Measurements from ENCODE around the gene RNF181.

The RNF181 gene, protein sequence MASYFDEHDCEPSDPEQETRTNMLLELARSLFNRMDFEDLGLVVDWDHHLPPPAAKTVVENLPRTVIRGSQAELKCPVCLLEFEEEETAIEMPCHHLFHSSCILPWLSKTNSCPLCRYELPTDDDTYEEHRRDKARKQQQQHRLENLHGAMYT

GRCh38 chr2:85595301-85596025, at the start of gene RNF181:
Gene RNF181, plus strand, starts transcription at chr2:85595745. Its CDS starts 19 bp downstream, at chr2:85595764.
- H3K4me3 ChIP-seq (ENCODE audit: low read depth, low read length) = peak within 1 kb of the TSS; percentile 95
- H3K4me1 ChIP-seq (ENCODE audit: control insufficient read depth, insufficient read depth, low read length) = no peaks in the 10 kb centered on the region; the same call in 1 of the 2 replicates
- H3K27me3 ChIP-seq (ENCODE audit: control insufficient read depth, insufficient read depth, low read length) = no peaks in the 10 kb centered on the region
- peak within 1 kb of the TSS; percentile 42; the same call in 1 of the 2 replicates for H3K27ac ChIP-seq (ENCODE audit: low read depth, low read length)
- peak within 1 kb of the TSS; percentile 90 for H3K9ac ChIP-seq (ENCODE audit: low read length)
- peaks cover 32% of the 10 kb centered on the region for H3K36me3 ChIP-seq (ENCODE audit: control insufficient read depth, insufficient read depth, low read length)
- no peaks in the 10 kb centered on the region for H3K9me3 ChIP-seq (ENCODE audit: control insufficient read depth, insufficient read depth, low read depth, low read length)

DNA sequence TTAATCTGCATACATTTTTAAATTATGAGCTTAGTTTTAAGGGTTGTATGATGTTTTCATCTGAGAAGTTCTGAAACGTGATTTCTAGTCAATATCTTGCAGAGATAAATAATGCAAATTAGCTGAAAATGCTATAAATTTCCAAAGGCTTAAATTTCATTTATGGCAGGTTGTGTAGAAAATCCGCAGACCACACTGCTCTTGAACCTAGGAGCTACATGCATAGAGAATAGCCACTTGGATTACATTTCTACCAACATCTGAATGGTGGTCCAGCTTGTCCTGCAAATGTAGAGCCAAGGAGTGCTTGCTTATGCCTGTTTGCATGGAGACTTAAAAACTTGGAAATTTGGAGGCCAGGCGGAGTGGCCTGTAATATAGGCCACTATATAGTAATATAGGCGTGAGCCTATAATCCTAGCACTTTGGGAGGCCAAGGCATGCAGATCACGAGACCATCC, 49.7 kb upstream of the RNF181 start:
- Histone ChIP-seq H3K4me3 (ENCODE audit: low read depth, low read length) (no peak overlapping the region), H3K4me1 (ENCODE audit: control insufficient read depth, insufficient read depth, low read length) (peaks cover 6% of the 10 kb centered on the region), H3K27ac (ENCODE audit: low read depth, low read length) (no peak overlapping the region), H3K36me3 (ENCODE audit: control insufficient read depth, insufficient read depth, low read length) (peaks cover 80% of the 10 kb centered on the region), H3K27me3 (ENCODE audit: control insufficient read depth, insufficient read depth, low read length) (no peaks in the 10 kb centered on the region), H3K9me3 (ENCODE audit: control insufficient read depth, insufficient read depth, low read depth, low read length) (no peaks in the 10 kb centered on the region), H3K9ac (ENCODE audit: low read length) (no peak overlapping the region)

DNA sequence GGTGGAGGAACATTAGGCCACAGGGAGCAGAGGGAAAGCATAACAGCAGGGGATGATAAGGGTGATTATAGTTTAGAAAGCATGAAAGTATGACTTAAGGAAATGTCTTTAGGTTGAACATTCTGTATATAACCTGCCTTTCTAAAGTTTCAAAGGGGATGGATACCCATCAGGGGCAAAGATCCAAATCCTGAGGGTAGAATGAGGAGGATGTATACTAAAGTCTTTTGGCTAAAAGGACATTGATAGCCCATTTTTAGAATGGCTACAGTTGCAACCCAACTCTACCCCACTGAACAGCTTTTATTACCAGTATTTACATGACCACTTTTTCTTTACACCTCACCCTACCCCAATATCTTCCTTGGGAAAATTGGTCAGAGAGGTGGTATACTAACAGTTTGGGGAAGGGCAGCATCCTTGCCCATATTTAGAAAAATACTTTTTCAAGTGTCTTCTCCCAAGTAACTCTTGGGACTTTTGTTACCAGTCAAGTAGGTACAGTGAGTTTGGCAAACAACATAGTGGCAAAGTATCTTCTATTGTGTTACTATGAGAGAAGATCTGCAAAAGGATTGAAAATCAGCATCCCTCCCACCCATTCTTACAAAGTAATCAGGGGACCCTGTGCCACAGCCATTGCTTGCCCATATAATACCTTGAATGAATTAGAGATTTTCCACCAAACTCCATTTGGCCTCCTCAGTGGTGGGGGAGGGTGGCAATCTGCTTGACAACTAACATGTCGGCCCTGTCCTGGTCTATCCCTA, 48.3 kb upstream of the RNF181 start:
- no peak overlapping the region for H3K9ac ChIP-seq (ENCODE audit: low read length)
- no peaks in the 10 kb centered on the region for H3K9me3 ChIP-seq (ENCODE audit: control insufficient read depth, insufficient read depth, low read depth, low read length)
- H3K36me3 ChIP-seq (ENCODE audit: control insufficient read depth, insufficient read depth, low read length) = peaks cover 78% of the 10 kb centered on the region
- H3K27me3 ChIP-seq (ENCODE audit: control insufficient read depth, insufficient read depth, low read length) = no peaks in the 10 kb centered on the region
- H3K27ac ChIP-seq (ENCODE audit: low read depth, low read length) = no peak overlapping the region
- H3K4me3 ChIP-seq (ENCODE audit: low read depth, low read length) = no peak overlapping the region
- no peaks in the 10 kb centered on the region; the same call in 1 of the 2 replicates for H3K4me1 ChIP-seq (ENCODE audit: control insufficient read depth, insufficient read depth, low read length)

GRCh38 chr2:85547859-85548607, 47.5 kb upstream of the RNF181 start:
- Histone ChIP-seq H3K4me3 (ENCODE audit: low read depth, low read length) (no peak overlapping the region), H3K9me3 (ENCODE audit: control insufficient read depth, insufficient read depth, low read depth, low read length) (no peaks in the 10 kb centered on the region), H3K36me3 (ENCODE audit: control insufficient read depth, insufficient read depth, low read length) (peaks cover 78% of the 10 kb centered on the region), H3K4me1 (ENCODE audit: control insufficient read depth, insufficient read depth, low read length) (no peaks in the 10 kb centered on the region; the same call in 1 of the 2 replicates), H3K27me3 (ENCODE audit: control insufficient read depth, insufficient read depth, low read length) (no peaks in the 10 kb centered on the region), H3K27ac (ENCODE audit: low read depth, low read length) (no peak overlapping the region), H3K9ac (ENCODE audit: low read length) (no peak overlapping the region)

GRCh38 chr2:85548608-85548900, 47.0 kb upstream of the RNF181 start:
- Histone ChIP-seq H3K27ac (ENCODE audit: low read depth, low read length) (no peak overlapping the region), H3K9me3 (ENCODE audit: control insufficient read depth, insufficient read depth, low read depth, low read length) (no peaks in the 10 kb centered on the region), H3K4me1 (ENCODE audit: control insufficient read depth, insufficient read depth, low read length) (no peaks in the 10 kb centered on the region; the same call in 1 of the 2 replicates), H3K4me3 (ENCODE audit: low read depth, low read length) (no peak overlapping the region), H3K36me3 (ENCODE audit: control insufficient read depth, insufficient read depth, low read length) (peaks cover 77% of the 10 kb centered on the region), H3K27me3 (ENCODE audit: control insufficient read depth, insufficient read depth, low read length) (no peaks in the 10 kb centered on the region), H3K9ac (ENCODE audit: low read length) (no peak overlapping the region)

DNA sequence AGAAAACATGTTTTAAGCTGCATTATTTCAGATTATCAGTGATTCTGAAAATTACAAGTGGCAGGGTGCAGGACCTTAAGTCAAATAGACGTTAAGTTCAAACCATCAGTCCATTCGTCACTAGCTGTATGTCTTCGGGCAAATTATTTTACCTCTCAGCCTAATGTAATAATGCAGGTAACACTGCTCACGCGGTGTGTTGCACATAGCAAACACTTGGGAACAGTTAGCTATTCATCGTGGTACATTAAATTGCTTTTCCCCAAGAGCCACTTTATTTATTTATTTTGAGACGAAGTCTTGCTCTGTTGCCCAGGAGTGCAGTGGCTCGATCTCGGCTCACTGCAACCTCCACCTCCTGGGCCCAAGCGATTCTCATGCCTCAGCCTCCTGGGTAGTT, 46.5 kb upstream of the RNF181 start:
- no peaks in the 10 kb centered on the region; the same call in 1 of the 2 replicates for H3K4me1 ChIP-seq (ENCODE audit: control insufficient read depth, insufficient read depth, low read length)
- no peaks in the 10 kb centered on the region for H3K27me3 ChIP-seq (ENCODE audit: control insufficient read depth, insufficient read depth, low read length)
- no peaks in the 10 kb centered on the region for H3K9me3 ChIP-seq (ENCODE audit: control insufficient read depth, insufficient read depth, low read depth, low read length)
- peaks cover 76% of the 10 kb centered on the region for H3K36me3 ChIP-seq (ENCODE audit: control insufficient read depth, insufficient read depth, low read length)
- no peak overlapping the region for H3K9ac ChIP-seq (ENCODE audit: low read length)
- H3K4me3 ChIP-seq (ENCODE audit: low read depth, low read length) = no peak overlapping the region
- H3K27ac ChIP-seq (ENCODE audit: low read depth, low read length) = no peak overlapping the region

DNA sequence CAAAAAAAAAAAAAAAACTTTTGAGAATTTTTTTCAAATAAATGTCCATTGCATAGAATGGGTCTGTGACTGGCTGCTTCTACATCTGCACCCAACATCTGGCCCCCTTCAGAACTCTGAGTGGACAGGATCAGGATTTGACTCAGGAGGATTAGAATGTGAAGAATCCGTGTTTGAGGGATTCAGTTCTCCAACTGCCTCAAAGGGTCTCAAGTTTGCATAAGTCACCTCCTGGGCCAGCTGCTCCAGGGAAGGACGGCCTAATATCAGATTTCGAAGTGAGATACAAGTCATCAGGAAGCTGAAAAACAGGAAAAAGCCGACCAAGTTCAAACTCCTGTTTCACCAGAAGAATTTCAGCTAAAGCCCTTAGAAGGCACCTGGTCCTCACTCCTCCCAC, 45.7 kb upstream of the RNF181 start:
- no peak overlapping the region for H3K27ac ChIP-seq (ENCODE audit: low read depth, low read length)
- H3K9ac ChIP-seq (ENCODE audit: low read length) = no peak overlapping the region
- peaks cover 76% of the 10 kb centered on the region for H3K36me3 ChIP-seq (ENCODE audit: control insufficient read depth, insufficient read depth, low read length)
- H3K4me1 ChIP-seq (ENCODE audit: control insufficient read depth, insufficient read depth, low read length) = no peaks in the 10 kb centered on the region; the same call in 1 of the 2 replicates
- no peak overlapping the region for H3K4me3 ChIP-seq (ENCODE audit: low read depth, low read length)
- no peaks in the 10 kb centered on the region for H3K9me3 ChIP-seq (ENCODE audit: control insufficient read depth, insufficient read depth, low read depth, low read length)
- H3K27me3 ChIP-seq (ENCODE audit: control insufficient read depth, insufficient read depth, low read length) = no peaks in the 10 kb centered on the region

GRCh38 chr2:85550486-85550885, 45.1 kb upstream of the RNF181 start:
- Histone ChIP-seq H3K4me3 (ENCODE audit: low read depth, low read length) (no peak overlapping the region), H3K27me3 (ENCODE audit: control insufficient read depth, insufficient read depth, low read length) (no peaks in the 10 kb centered on the region), H3K36me3 (ENCODE audit: control insufficient read depth, insufficient read depth, low read length) (peaks cover 76% of the 10 kb centered on the region), H3K9me3 (ENCODE audit: control insufficient read depth, insufficient read depth, low read depth, low read length) (no peaks in the 10 kb centered on the region), H3K9ac (ENCODE audit: low read length) (no peak overlapping the region), H3K27ac (ENCODE audit: low read depth, low read length) (no peak overlapping the region), H3K4me1 (ENCODE audit: control insufficient read depth, insufficient read depth, low read length) (no peaks in the 10 kb centered on the region; the same call in 1 of the 2 replicates)

- Histone ChIP-seq H3K4me1 (ENCODE audit: control insufficient read depth, insufficient read depth, low read length) (no peaks in the 10 kb centered on the region), H3K27me3 (ENCODE audit: control insufficient read depth, insufficient read depth, low read length) (no peaks in the 10 kb centered on the region), H3K9ac (ENCODE audit: low read length) (no peak overlapping the region), H3K4me3 (ENCODE audit: low read depth, low read length) (no peak overlapping the region), H3K27ac (ENCODE audit: low read depth, low read length) (no peak overlapping the region), H3K9me3 (ENCODE audit: control insufficient read depth, insufficient read depth, low read depth, low read length) (no peaks in the 10 kb centered on the region), H3K36me3 (ENCODE audit: control insufficient read depth, insufficient read depth, low read length) (peaks cover 83% of the 10 kb centered on the region)
These were observed 43.6 kb upstream of the RNF181 start for GRCh38 chr2:85551698-85552678.

GRCh38 chr2:85553184-85553583, 42.4 kb upstream of the RNF181 start:
- Histone ChIP-seq H3K4me1 (ENCODE audit: control insufficient read depth, insufficient read depth, low read length) (no peaks in the 10 kb centered on the region), H3K9ac (ENCODE audit: low read length) (no peak overlapping the region), H3K36me3 (ENCODE audit: control insufficient read depth, insufficient read depth, low read length) (peaks cover 85% of the 10 kb centered on the region), H3K27me3 (ENCODE audit: control insufficient read depth, insufficient read depth, low read length) (no peaks in the 10 kb centered on the region), H3K9me3 (ENCODE audit: control insufficient read depth, insufficient read depth, low read depth, low read length) (no peaks in the 10 kb centered on the region), H3K27ac (ENCODE audit: low read depth, low read length) (no peak overlapping the region), H3K4me3 (ENCODE audit: low read depth, low read length) (no peak overlapping the region)
